ENCODE measurements around the gene ZC3H4. TPM values are rescaled to one million over a fixed set of nuclear protein-coding genes. Genes with fewer than 3 reads are reported as not detected.

The ZC3H4 gene
- total RNA-seq: 10 to 100 TPM; 87.8 to 88.4 TPM

DNA sequence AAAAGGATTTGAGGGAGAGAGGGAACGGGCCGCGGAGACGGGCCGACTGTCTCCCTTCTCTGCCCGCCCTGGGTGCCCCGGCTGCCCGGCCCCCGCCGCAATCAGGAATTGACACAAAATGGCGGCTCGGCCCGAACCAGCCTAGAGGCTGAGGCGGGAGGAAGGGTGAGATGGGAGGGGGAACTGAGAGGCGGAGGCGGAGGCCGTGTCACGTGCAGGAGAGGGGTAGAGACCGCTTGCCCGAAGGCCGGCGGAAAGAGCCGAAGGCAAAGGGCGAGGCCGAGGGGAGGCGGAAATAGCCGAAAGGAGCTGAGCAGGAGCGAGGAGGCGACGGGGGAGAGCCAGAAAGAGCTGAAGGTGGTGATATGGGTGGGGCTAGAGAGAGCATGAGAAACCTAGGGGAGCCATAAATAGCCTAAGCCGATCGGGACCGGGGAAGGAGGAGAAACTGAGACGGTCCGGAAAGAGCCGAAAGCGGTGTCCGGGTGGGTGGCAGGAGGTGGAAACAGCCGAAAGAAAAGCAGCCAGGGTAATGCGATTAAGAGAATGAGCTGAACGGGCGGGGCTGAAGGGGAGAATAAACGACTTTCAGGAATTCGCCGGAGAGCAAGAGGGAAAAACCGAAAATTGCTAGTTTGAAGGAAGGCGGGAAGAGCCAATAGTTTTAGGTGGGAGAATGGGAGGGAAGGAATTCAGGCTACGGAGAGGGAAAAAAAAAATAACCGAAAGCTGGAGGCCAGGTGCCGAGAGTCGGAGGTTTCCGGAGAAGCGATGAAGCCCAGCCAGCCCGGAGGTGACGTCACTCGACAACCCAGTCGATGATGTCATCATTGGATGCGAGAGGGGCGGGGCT, at the start of gene ZC3H4:
ZC3H4 (minus strand) TSS at position 780 of the 853 bp plus-strand sequence. CDS start 1,192 bp downstream, outside the sequence.
- CTCF ChIA-PET: interaction anchor here (0.6 to 2.4 kb wide), 22 partner anchors 9 to 1707 kb away, joined by 3 to 15 read pairs (median 4); partner anchors contain the start of genes CCDC9, DHX34 and SAE1
- POLR2A ChIA-PET: interaction anchor here (0.5 to 9.1 kb wide), 23 partner anchors 9 to 325 kb away, joined by 3 to 105 read pairs (median 4); partner anchors contain the start of genes CCDC9, DHX34, SAE1 and SLC1A5

GRCh38 chr19:47161876-47162489, 48.4 kb upstream of the ZC3H4 start:
- ChIA-PET CTCF (no interaction called here), POLR2A (no interaction called here)

DNA sequence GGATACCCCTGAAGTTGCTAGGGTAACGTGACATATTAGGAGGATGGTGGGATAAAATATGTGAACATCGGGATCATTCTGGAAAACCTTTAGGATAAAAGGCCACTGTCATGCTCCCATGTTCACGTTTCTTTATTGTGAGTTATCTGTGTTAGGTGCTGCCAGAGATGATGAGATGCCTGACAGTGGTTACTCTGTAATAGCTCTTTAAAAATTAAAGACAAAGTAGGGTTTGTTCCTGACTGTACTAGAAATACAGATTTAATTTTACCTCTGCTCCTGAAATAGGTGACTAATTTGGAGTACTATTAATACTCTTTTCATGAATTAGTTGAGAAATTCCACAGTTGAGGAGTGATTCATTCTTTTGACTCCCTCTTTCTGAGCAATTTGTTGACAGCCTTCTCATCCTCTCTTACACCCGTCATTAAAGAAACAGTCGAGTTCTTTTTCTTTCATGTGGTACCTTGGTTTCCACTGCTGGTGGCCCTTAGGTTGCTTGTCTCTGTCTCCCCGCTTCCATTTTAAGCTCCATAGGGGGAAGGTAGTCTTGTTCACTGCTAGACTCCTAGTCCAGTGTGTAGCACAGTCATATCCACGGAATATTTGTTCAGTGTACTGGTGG, 45.4 kb upstream of the ZC3H4 start:
- POLR2A ChIA-PET: interaction anchor here (0.7 to 2.3 kb wide), 7 partner anchors 9 to 53 kb away, joined by 3 to 8 read pairs (median 4); no protein-coding TSS in a partner anchor
- CTCF ChIA-PET: interaction anchor here (0.8 to 4.1 kb wide), 11 partner anchors 9 to 98 kb away, joined by 3 to 21 read pairs (median 8); partner anchors contain the start of gene SAE1

- ChIA-PET CTCF (interaction anchor here (0.9 to 4.1 kb wide), 9 partner anchors 20 to 89 kb away, joined by 3 to 21 read pairs (median 14); partner anchors contain the start of gene SAE1), POLR2A (interaction anchor here (1.3 to 2.3 kb wide), 5 partner anchors 8 to 54 kb away, joined by 3 to 8 read pairs (median 4); no protein-coding TSS in a partner anchor)
Observed at GRCh38 chr19:47158367-47158791, 44.8 kb upstream of the ZC3H4 start.

DNA sequence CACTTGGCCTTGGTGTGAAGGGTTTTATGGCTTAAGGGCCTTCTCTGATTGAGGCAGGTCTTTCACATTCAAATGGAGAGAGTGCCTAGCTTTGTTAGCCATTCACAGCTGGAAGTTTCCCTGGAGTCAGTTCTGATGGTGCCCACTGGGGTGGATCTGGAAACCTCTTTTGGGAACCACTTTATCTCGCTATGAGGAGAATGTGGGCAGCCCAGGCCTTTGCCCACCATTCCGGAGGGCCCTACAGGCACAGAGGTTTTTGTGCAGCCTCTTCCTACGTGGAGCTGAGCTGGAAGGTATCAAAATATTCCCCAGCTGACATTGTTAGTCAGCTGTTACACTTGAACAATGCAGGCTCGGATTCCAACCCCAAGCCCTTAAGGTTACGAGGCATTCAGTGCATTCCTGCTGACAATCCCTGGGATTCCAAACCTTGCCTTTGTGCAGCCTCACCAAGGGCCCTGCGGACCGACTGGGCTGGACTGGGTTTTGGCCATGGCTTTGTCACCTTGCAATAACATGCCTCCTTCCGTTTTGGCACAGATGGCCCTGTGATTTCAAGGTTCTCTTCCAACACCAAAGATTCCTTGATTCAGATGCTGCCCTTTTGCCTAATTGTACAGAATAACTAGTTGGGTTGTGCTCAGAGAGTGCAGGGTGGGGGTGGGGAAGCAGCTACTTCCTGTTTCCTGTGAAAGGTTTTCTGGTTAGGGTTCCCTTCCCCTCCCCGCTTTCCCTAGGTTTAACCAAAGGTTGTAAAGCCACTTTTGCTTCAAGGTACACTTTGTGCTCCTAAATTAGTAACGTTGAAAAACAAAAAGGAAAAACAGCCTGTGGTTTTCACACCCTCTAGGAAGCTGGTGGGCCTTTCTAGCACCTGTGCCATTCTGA, 44.1 kb upstream of the ZC3H4 start:
- ChIA-PET CTCF (interaction anchor here (0.6 to 4.1 kb wide), 13 partner anchors 13 to 347 kb away, joined by 3 to 21 read pairs (median 5); partner anchors contain the start of gene SAE1), POLR2A (interaction anchor here (1.3 to 2.3 kb wide), 5 partner anchors 9 to 87 kb away, joined by 3 to 8 read pairs (median 4); no protein-coding TSS in a partner anchor)

DNA sequence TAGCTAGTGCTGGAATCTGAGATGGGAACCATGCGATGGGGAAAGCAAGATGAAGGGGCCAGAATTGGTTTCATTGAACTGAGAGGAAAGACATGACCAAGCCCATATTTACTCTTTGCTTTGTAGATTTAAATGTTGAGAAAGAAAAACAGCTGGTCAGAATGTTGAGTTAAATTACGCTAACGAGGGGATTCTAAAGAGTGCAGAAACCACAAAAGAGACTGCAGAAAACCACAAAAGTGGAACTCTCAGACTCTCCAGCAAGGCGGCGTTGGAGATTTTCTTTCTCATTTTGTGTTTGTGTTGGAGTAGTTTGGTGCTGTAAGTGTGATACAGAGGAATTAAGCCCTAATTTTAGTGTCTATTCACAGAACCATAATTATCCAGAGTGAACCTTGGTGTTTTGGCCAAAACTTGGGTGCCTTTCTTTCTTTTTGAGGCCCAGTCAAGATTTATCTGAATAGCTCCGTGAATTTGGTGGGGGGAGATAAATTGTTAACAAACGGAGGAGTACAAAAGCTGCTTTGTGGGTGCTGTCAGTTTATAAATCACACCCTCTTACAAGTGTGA, 43.4 kb upstream of the ZC3H4 start:
- POLR2A ChIA-PET: interaction anchor here (1.3 to 2.3 kb wide), 3 partner anchors 9 to 87 kb away, joined by 3 to 8 read pairs (median 3); no protein-coding TSS in a partner anchor
- CTCF ChIA-PET: interaction anchor here (0.6 to 4.1 kb wide), 11 partner anchors 12 to 346 kb away, joined by 3 to 18 read pairs (median 5); partner anchors contain the start of gene SAE1

DNA sequence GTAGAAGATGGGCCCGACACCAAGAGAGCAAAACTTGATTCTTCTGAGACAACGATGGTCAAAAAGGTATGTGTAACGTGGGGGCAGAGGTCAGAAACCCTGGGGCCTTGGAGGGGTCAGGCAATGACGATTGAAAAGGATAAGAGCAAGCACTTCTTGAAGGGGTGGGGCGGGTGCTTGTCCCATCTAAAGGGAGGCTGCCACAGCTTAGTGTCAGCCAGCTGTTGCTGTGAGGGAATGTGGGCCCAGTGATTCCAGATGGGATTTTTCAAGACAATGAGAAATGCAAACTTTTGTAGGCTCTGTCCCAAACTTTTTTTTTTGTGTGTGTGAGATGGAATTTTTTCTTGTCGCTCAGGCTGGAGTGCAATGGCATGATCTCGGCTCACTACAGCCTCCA, 41.6 kb upstream of the ZC3H4 start:
- CTCF ChIA-PET: interaction anchor here (2.6 kb wide), 1 partner anchor 22 kb away, joined by 6 read pairs; no protein-coding TSS in a partner anchor
- POLR2A ChIA-PET: no interaction called here

GRCh38 chr19:47153266-47153665, 39.7 kb upstream of the ZC3H4 start:
- ChIA-PET CTCF (no interaction called here), POLR2A (no interaction called here)

DNA sequence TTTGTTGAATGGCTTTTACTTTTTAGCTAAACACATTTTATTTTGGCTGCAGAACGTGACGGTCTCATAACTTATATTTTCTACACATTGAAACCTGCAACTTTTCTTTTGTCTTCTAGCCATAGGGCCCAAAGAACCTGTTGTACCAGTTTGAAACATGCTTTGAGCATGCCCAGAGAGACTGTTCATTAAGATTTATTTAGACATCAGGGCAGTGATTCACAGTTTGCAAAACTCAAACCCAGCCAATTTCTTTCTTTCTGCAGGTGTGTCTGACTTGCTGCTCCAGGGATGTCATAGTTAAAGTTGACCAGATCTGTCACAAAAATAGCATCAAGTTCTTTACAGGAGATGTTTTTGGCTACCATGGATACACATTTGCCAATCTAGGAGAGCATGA, 39.1 kb upstream of the ZC3H4 start:
- ChIA-PET CTCF (no interaction called here), POLR2A (interaction anchor here (0.6 kb wide), 1 partner anchor 13 kb away, joined by 3 read pairs; no protein-coding TSS in a partner anchor)

- POLR2A ChIA-PET: interaction anchor here (0.6 kb wide), 1 partner anchor 13 kb away, joined by 3 read pairs; no protein-coding TSS in a partner anchor
- CTCF ChIA-PET: interaction anchor here (0.9 kb wide), 1 partner anchor 27 kb away, joined by 3 read pairs; no protein-coding TSS in a partner anchor
Observed at GRCh38 chr19:47152205-47152604, 38.6 kb upstream of the ZC3H4 start.

DNA sequence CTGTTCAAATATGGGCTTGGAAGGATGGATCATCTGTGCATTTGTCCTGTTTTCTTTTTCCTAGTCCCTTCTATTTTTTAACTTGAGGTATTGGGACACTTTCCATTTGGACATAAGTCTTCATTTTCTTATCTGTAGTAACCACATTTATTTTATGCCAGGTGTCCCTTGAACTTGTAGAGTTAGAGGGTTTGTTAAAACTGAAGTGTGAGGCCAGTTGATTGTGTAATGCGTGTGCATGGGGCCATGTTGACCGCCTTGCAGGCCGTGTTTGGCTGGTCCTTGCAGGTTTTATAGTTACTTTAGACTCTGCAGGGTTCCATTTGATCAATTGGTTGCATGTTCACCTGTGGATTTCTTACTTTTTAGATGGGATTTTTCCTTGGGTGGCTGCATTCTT, 38.1 kb upstream of the ZC3H4 start:
- ChIA-PET CTCF (interaction anchor here (0.9 to 2.0 kb wide), 2 partner anchors 14 to 26 kb away, joined by 3 to 4 read pairs; no protein-coding TSS in a partner anchor), POLR2A (no interaction called here)

DNA sequence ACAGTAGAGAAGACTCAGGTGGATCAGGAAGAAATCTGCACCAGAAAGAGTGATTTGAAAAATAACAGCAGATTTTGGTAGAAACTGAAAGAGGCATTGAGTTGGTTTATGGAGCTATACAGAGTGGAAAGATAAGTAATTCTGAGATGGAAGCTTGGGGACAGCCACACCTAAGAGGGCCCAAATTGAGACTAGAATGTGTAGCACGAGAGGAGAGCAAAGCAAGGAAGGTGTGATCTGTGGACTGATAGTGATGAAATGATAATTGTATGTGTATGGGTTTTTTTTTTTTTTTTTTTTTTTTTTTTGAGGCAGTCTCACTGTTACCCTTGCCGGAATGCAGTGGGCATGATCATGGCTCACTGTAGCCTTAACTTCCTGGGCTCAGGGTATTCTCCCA, 33.3 kb upstream of the ZC3H4 start:
- CTCF ChIA-PET: interaction anchor here (0.7 to 2.2 kb wide), 6 partner anchors 9 to 101 kb away, joined by 3 to 8 read pairs (median 4); no protein-coding TSS in a partner anchor
- POLR2A ChIA-PET: interaction anchor here (0.6 kb wide), 1 partner anchor 49 kb away, joined by 8 read pairs; no protein-coding TSS in a partner anchor

GRCh38 chr19:47145639-47146486, 32.3 kb upstream of the ZC3H4 start:
- ChIA-PET CTCF (interaction anchor here (0.8 to 2.2 kb wide), 6 partner anchors 10 to 102 kb away, joined by 3 to 8 read pairs (median 4); no protein-coding TSS in a partner anchor), POLR2A (no interaction called here)

GRCh38 chr19:47144630-47145029, 31.1 kb upstream of the ZC3H4 start:
- ChIA-PET POLR2A (no interaction called here), CTCF (interaction anchor here (0.8 to 1.5 kb wide), 3 partner anchors 13 to 123 kb away, joined by 3 to 9 read pairs (median 3); no protein-coding TSS in a partner anchor)

DNA sequence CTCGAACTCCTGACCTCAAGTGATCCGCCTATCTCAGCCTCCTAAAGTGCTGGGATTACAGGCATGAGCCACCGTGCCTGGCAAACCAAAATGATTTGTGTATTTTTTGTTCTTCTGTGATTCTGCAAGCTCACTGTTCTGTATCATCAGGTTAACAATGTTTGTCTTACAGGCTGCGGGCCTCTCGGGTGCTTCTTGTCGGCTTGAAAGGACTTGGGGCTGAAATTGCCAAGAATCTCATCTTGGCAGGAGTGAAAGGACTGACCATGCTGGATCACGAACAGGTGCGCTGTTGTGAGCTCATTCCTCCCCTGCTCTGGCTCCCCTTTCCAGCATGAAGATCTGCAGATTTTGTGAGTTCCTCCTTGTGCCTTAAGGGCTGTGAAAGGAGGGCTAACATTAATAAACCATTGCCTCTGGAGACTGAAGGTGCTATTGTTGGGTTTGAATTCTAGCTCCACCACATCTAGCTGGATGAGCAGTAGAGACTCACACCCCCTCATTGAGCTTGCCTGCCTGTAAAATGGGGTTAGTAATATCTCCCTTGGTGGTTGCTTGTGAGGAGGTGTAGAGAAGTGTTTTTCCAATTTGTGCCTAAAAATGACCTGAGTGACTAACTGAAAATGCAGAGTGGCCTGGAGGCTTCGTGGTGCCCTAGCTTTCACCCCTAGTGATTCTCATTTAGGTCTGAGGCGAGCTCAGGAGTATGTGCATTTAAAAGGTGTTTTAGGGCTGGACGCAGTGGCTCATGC, 29.9 kb upstream of the ZC3H4 start:
- POLR2A ChIA-PET: interaction anchor here (0.8 to 1.0 kb wide), 2 partner anchors 11 to 303 kb away, joined by 4 to 6 read pairs; no protein-coding TSS in a partner anchor
- CTCF ChIA-PET: interaction anchor here (0.7 to 1.5 kb wide), 4 partner anchors 11 to 241 kb away, joined by 3 to 9 read pairs (median 3); no protein-coding TSS in a partner anchor

All from activated CD8-positive, alpha-beta memory T cell treated with anti-CD3 and anti-CD28 coated beads for 36 hours (primary cell).